PFSK-1 (cell line): ENCODE data around the gene SCAF4.

Experiments used
- FOXP2 ChIP-seq: optimal IDR thresholded peaks from 2 replicates; pipeline ENCODE3; 2011; ENCODE audit warnings: borderline replicate concordance, control low read depth, inconsistent platforms; ENCODE audit not compliant: insufficient read depth; ENCODE audit errors: extremely low read length, extremely low read depth
- POLR2AphosphoS5 ChIP-seq: IDR thresholded peaks from 2 replicates; pipeline ENCODE4 v1.6.1; 2012; ENCODE audit warnings: low read depth, mild to moderate bottlenecking, control low read depth, low read length, moderate library complexity
- SIN3A ChIP-seq: IDR thresholded peaks from 2 replicates; pipeline ENCODE4 v1.6.1; 2012; ENCODE audit warnings: mild to moderate bottlenecking, low read length, moderate library complexity, borderline replicate concordance; ENCODE audit not compliant: insufficient read depth
- TAF1 ChIP-seq: IDR thresholded peaks from 2 replicates; pipeline ENCODE4 v1.6.1; 2012; ENCODE audit warnings: low read length, control low read depth, borderline replicate concordance; ENCODE audit not compliant: insufficient read depth
- TF ChIP-seq, protein P1 (sequence below), 2 experiments: IDR thresholded peaks; 2 replicates each; pipeline versions ENCODE4 v1.6.1 to v1.8.0; 2011 to 2012; ENCODE audit warnings: low read depth in 2 of 2, low read length in 2 of 2, control low read depth in 1 of 2, inconsistent platforms in 1 of 2, mild to moderate bottlenecking in 1 of 2, moderate library complexity in 1 of 2; ENCODE audit not compliant: insufficient read depth in 1 of 2

Gene SCAF4

DNA sequence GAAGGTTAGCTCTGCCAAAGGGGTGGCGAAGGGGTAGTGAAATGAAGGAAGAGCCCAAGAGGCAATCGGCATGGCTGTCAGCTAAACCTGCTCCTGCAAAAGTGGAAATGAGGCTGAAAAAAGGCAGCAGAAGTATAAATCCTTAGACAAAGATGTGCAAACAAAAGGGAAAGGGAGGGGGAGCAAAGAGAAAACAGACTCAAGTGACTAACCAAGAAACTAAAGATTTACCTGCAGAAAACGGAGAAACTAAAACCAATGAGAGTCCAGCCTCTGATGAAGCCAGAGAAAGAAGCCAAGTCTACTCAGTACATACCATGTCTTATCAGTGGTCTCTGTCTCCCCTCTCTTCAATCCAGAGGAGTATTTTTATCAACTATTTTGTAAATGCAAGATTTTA, 25.4 kb downstream of the SCAF4 start:
- TF ChIP-seq POLR2AphosphoS5 = no peak
- TF ChIP-seq, protein P1, sequence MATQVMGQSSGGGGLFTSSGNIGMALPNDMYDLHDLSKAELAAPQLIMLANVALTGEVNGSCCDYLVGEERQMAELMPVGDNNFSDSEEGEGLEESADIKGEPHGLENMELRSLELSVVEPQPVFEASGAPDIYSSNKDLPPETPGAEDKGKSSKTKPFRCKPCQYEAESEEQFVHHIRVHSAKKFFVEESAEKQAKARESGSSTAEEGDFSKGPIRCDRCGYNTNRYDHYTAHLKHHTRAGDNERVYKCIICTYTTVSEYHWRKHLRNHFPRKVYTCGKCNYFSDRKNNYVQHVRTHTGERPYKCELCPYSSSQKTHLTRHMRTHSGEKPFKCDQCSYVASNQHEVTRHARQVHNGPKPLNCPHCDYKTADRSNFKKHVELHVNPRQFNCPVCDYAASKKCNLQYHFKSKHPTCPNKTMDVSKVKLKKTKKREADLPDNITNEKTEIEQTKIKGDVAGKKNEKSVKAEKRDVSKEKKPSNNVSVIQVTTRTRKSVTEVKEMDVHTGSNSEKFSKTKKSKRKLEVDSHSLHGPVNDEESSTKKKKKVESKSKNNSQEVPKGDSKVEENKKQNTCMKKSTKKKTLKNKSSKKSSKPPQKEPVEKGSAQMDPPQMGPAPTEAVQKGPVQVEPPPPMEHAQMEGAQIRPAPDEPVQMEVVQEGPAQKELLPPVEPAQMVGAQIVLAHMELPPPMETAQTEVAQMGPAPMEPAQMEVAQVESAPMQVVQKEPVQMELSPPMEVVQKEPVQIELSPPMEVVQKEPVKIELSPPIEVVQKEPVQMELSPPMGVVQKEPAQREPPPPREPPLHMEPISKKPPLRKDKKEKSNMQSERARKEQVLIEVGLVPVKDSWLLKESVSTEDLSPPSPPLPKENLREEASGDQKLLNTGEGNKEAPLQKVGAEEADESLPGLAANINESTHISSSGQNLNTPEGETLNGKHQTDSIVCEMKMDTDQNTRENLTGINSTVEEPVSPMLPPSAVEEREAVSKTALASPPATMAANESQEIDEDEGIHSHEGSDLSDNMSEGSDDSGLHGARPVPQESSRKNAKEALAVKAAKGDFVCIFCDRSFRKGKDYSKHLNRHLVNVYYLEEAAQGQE (IDR thresholded peaks at IDR 0.05; ENCODE audit: insufficient read depth in 1 of 2, low read depth in 2 of 2, low read length in 2 of 2) = no peak
- TF ChIP-seq FOXP2 = no peak
- no peak for TF ChIP-seq SIN3A
- no peak for TF ChIP-seq TAF1

DNA sequence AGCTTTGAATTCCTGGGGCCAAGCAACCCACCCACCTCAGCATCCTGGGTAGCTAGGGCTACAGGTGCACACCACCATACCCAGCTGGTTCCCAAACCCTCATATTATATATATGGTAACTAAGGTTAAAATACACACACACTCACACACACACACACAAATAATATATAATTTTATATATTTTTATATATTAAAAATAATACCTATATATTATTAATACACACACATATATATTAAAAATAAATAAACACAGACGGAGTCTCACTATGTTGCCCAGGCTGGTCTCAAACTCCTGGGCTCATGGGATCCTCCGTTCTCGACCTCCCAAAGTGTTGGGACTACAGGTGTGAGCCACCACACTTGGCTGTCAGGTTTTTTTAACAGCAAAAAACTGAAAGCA, 31.9 kb downstream of the SCAF4 start:
- TF ChIP-seq FOXP2 (no peak), POLR2AphosphoS5 (no peak), TAF1 (no peak), SIN3A (no peak)
- TF ChIP-seq, protein P1 (IDR thresholded peaks at IDR 0.05; ENCODE audit: insufficient read depth in 1 of 2, low read depth in 2 of 2, low read length in 2 of 2) = no peak

DNA sequence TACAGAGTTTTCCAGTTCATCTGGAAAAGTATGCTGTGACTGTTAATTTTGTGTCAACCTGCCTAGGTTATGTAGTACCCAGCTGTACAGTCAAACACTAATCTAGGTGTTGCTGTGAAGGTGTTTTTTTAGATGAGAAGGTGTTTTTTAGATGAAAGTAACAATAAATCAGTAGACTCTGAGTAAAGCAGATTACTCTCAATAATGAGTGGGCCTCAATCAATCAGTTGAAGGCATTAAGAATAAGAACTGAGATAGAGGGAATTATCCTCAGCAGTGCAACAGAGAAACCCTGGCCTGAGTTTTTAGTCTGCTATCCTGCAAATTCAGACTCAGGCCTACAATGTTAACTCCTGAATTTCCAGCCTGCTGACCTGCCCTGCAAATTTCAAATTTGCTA, 33.5 kb downstream of the SCAF4 start:
- TF ChIP-seq TAF1 (no peak), FOXP2 (no peak), SIN3A (no peak), POLR2AphosphoS5 (no peak)
- TF ChIP-seq, protein P1 (IDR thresholded peaks at IDR 0.05; ENCODE audit: insufficient read depth in 1 of 2, low read depth in 2 of 2, low read length in 2 of 2) = no peak

DNA sequence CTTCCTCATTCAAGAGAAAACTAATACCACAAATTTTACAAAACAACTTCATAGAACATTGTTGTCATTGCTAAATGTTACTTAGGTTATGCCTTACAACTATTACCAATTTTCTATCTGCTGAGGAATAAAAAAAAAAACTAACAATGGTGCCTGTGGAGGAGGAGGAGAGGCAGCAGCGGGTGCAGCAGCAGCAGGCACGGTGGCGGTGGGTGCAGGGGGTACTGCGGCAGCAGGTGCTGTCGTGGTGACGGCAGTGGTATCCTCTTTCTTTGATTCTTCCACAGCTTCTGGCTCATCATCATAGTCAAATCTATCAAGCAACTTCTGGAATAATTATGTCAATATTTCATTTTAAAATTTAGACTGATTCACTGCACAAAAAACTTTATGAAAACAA, 35.5 kb downstream of the SCAF4 start:
- TF ChIP-seq SIN3A (no peak), TAF1 (no peak), FOXP2 (no peak), POLR2AphosphoS5 (no peak)
- TF ChIP-seq, protein P1 (IDR thresholded peaks at IDR 0.05; ENCODE audit: insufficient read depth in 1 of 2, low read depth in 2 of 2, low read length in 2 of 2) = no peak

DNA sequence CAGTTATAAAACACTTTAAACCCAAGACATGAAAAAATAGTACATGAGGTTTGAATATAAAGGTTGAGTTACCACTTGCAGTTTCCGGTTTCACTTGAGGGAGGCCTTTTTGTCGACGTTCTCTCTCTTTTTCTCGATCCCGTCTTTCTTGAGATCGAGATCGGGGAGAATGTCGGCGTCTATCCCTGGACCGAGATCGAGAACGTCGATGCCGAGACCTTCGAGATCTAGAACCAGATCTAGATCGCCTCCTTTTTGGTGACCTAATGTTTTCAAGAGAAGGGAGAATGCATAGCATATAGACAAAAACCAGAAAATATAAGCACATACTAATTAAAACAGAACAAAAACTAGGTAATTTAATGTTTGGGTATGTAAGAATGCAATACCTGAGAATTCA, 38.7 kb downstream of the SCAF4 start:
- no peak for TF ChIP-seq SIN3A
- no peak for TF ChIP-seq TAF1
- no peak for TF ChIP-seq FOXP2
- TF ChIP-seq, protein P1 (IDR thresholded peaks at IDR 0.05; ENCODE audit: insufficient read depth in 1 of 2, low read depth in 2 of 2, low read length in 2 of 2) = no peak
- TF ChIP-seq POLR2AphosphoS5 = no peak
